ENCODE data around the gene NUP93. TPM values are rescaled to one million over a fixed set of nuclear protein-coding genes. Genes with fewer than 3 reads are reported as not detected.
"Not testable (repeated sequence)": the region's sequence is repeated elsewhere in the genome, so short reads cannot be mapped to it uniquely, and the experiment has no call there.

Gene NUP93
- total RNA-seq, 1 donor from 2014 or later, result 27.1 TPM

- no peak for DNase-seq
- peaks cover under 1% of the 10 kb centered on the region for H3K4me1 ChIP-seq
- H3K4me3 ChIP-seq, result no peak overlapping the region
- H3K27ac ChIP-seq (replicated peaks), result no peak overlapping the region
- intact Hi-C loops (cut with micrococcal nuclease), result no loop called here
- no peaks in the 10 kb centered on the region for H3K27me3 ChIP-seq (ENCODE audit: low read depth)
- no peaks in the 10 kb centered on the region for H3K9me3 ChIP-seq (replicated peaks)
- TF ChIP-seq CTCF (IDR thresholded peaks at IDR 0.05; ENCODE audit: borderline replicate concordance), result no peak
- H3K36me3 ChIP-seq, result no peaks in the 10 kb centered on the region
Measured at GRCh38 chr16:56737539-56737938, 7.6 kb downstream of the NUP93 start.

- H3K36me3 ChIP-seq, result no peaks in the 10 kb centered on the region
- no peak for TF ChIP-seq CTCF (IDR thresholded peaks at IDR 0.05; ENCODE audit: borderline replicate concordance)
- H3K4me1 ChIP-seq, result peaks cover 8% of the 10 kb centered on the region
- H3K27me3 ChIP-seq (ENCODE audit: low read depth), result no peaks in the 10 kb centered on the region
- no peak overlapping the region for H3K27ac ChIP-seq (replicated peaks)
- no peaks in the 10 kb centered on the region for H3K9me3 ChIP-seq (replicated peaks)
- no peak overlapping the region for H3K4me3 ChIP-seq
- no peak for DNase-seq
- intact Hi-C loops (cut with micrococcal nuclease), result no loop called here
Measured at GRCh38 chr16:56738221-56738620, 8.3 kb downstream of the NUP93 start.

DNA sequence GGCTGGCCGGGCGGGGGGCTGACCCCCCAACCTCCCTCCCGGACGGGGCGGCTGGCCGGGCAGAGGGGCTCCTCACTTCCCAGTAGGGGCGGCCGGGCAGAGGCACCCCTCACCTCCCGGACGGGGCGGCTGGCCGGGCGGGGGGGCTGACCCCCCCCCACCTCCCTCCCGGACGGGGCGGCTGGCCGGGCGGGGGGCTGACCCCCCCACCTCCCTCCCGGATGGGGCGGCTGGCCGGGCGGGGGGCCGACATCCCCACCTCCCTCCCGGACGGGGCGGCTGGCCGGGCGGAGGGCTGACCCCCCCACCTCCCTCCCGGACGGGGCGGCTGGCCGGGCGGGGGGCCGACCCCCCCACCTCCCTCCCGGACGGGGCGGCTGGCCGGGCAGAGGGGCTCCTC is 9.4 kb downstream of the NUP93 start:
- peaks cover 19% of the 10 kb centered on the region for H3K4me1 ChIP-seq
- H3K9me3 ChIP-seq (replicated peaks); intact Hi-C loops (cut with micrococcal nuclease); H3K27me3 ChIP-seq (ENCODE audit: low read depth); H3K36me3 ChIP-seq; DNase-seq; H3K4me3 ChIP-seq; H3K27ac ChIP-seq (replicated peaks): not testable (repeated sequence)

- no peak for TF ChIP-seq CTCF (IDR thresholded peaks at IDR 0.05; ENCODE audit: borderline replicate concordance)
- Histone ChIP-seq H3K4me1 (peaks cover 39% of the 10 kb centered on the region), H3K9me3 (replicated peaks) (no peaks in the 10 kb centered on the region), H3K27ac (replicated peaks) (no peak overlapping the region), H3K27me3 (ENCODE audit: low read depth) (no peaks in the 10 kb centered on the region), H3K36me3 (no peaks in the 10 kb centered on the region), H3K4me3 (no peak overlapping the region)
- intact Hi-C loops (cut with micrococcal nuclease), result no loop called here
- DNase-seq, result no peak
Measured at GRCh38 chr16:56741399-56741798, 11.5 kb downstream of the NUP93 start.

DNA sequence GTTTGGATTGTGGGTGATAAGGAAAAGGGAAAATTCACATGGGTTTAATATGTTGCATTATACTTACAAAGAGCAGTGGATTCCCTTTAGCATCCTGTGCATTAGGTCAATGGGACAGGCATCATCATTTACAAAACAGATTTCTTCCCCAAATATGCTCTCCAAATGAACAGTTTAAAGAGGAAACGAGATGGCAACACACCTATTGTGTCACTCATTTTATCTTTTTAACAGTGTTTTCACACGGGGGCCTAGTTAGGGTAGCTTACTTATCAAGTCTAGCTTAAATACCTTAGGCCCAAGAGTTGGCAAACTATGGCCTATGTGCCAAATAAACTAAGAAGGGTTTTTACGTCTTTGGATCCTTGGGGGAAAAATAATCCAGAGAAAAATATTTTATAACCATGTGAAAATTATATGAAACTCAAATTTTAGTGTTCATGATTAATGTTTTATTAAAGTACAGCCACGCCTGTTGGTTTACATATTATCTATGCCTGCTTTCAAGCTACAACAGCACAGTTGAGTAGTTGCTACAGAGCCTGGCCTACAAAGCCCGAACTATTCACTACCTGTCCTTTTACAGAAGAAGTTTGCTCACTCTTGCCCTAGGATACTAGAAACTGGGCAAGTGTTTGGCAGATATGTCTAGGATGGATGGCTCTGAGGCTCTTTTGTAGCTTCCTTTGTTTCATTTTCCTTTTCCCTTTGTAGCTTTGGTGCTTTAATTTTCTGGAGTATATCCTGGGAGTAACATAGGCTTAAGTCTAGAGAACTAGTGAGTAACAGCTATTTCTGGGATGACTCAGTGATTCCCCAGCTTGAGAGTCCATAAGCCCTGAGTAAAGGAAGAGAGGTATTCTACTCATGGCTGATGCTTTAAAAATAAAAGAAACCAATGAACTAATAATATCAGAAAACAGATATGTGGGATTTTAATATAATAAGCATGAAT is 12.4 kb downstream of the NUP93 start:
- Histone ChIP-seq H3K27ac (replicated peaks) (no peak overlapping the region), H3K4me3 (no peak overlapping the region), H3K36me3 (no peaks in the 10 kb centered on the region), H3K9me3 (replicated peaks) (no peaks in the 10 kb centered on the region), H3K4me1 (peaks cover 48% of the 10 kb centered on the region), H3K27me3 (ENCODE audit: low read depth) (no peaks in the 10 kb centered on the region)
- intact Hi-C loops (cut with micrococcal nuclease), result no loop called here
- no peak for DNase-seq
- no peak for TF ChIP-seq CTCF (IDR thresholded peaks at IDR 0.05; ENCODE audit: borderline replicate concordance)

GRCh38 chr16:56743840-56744239 is 13.9 kb downstream of the NUP93 start:
- Histone ChIP-seq H3K27me3 (ENCODE audit: low read depth) (no peaks in the 10 kb centered on the region), H3K27ac (replicated peaks) (peak overlapping the region; percentile 63), H3K4me3 (no peak overlapping the region), H3K9me3 (replicated peaks) (no peaks in the 10 kb centered on the region), H3K36me3 (no peaks in the 10 kb centered on the region), H3K4me1 (peaks cover 58% of the 10 kb centered on the region)
- intact Hi-C loops (cut with micrococcal nuclease), result no loop called here
- peak; percentile 28 for TF ChIP-seq CTCF (IDR thresholded peaks at IDR 0.05; ENCODE audit: borderline replicate concordance)
- peak; percentile 30 for DNase-seq
